SU-DHL-6 (cell line): ENCODE data around the gene ELMO1.

Experiments used
- H2AFZ ChIP-seq: fragments of 200-600 bp; sonication (generic); 2 replicates; pipeline ENCODE4 v1.6.1; 2014; ENCODE audit warnings: low read depth, mild to moderate bottlenecking, moderate library complexity, mixed read lengths, antibody characterized with exemption, low read length; ENCODE audit not compliant: severe bottlenecking
- H3F3A ChIP-seq: fragments of 200-600 bp; shearing (Covaris generic); 2 replicates; pipeline ENCODE4 v1.6.0; 2016; ENCODE audit warnings: antibody characterized with exemption, mild to moderate bottlenecking; ENCODE audit not compliant: insufficient read depth
- H3K27ac ChIP-seq: fragments of 200-600 bp; sonication (generic); 2 replicates; pipeline ENCODE4 v1.5.1; 2016; ENCODE audit warnings: low read depth, mild to moderate bottlenecking, low read length, moderate library complexity, mixed read lengths
- H3K27me3 ChIP-seq: fragments of 200-600 bp; sonication (generic), shearing (Covaris generic); 2 replicates; pipeline ENCODE4 v1.6.0; 2014; ENCODE audit warnings: mild to moderate bottlenecking, low read length
- H3K36me3 ChIP-seq: fragments of 200-600 bp; sonication (generic); 2 replicates; pipeline ENCODE4 v1.6.1; 2014; ENCODE audit warnings: mild to moderate bottlenecking, low read length, mixed read lengths
- H3K4me2 ChIP-seq: fragments of 300-600, 200-600 bp; shearing (Covaris generic), sonication (generic); 2 replicates; pipeline ENCODE4 v1.6.0; 2014; ENCODE audit warnings: low read length, low read depth, mild to moderate bottlenecking; ENCODE audit not compliant: poor library complexity, severe bottlenecking
- H3K4me3 ChIP-seq: fragments of 200-600 bp; sonication (generic); 2 replicates; pipeline ENCODE4 v1.5.1; 2014; ENCODE audit warnings: antibody characterized with exemption, low read length, mild to moderate bottlenecking, mixed read lengths; ENCODE audit not compliant: insufficient read depth, poor library complexity, severe bottlenecking
- H3K79me2 ChIP-seq: fragments of 200-600 bp; sonication (generic); 2 replicates; pipeline ENCODE4 v1.6.1; 2014; ENCODE audit warnings: mild to moderate bottlenecking, low read length, moderate library complexity; ENCODE audit not compliant: insufficient read depth
- H3K9ac ChIP-seq: fragments of 200-600 bp; sonication (generic); 2 replicates; pipeline ENCODE4 v1.7.0; 2014; ENCODE audit warnings: mild to moderate bottlenecking, low read length
- H3K9me2 ChIP-seq: fragments of 200-600 bp; sonication (generic); replicated peaks from 2 replicates; pipeline ENCODE4 v1.6.1; 2014; ENCODE audit warnings: low read length; ENCODE audit not compliant: insufficient read depth
- H3K9me3 ChIP-seq: fragments of 200-600 bp; sonication (generic); 2 replicates; pipeline ENCODE4 v1.6.1; 2014; ENCODE audit warnings: low read length, mixed read lengths; ENCODE audit not compliant: insufficient read depth
- H4K20me1 ChIP-seq: fragments of 200-600 bp; sonication (generic); 2 replicates; pipeline ENCODE4 v1.6.1; 2014; ENCODE audit warnings: low read depth, mild to moderate bottlenecking, antibody characterized with exemption, low read length, moderate library complexity, mixed read lengths
- EZH2phosphoT487 ChIP-seq: fragments of 200-600 bp; sonication (generic), shearing (Covaris generic); conservative IDR thresholded peaks from 2 replicates; pipeline ENCODE4 v1.6.1; 2018; ENCODE audit warnings: mild to moderate bottlenecking, antibody characterized with exemption, low read length, moderate library complexity, mixed read lengths
- TF ChIP-seq, protein P1 (sequence below): fragments of 200-600 bp; sonication (generic); IDR thresholded peaks from one replicate; pipeline ENCODE4 v1.5.1; 2017; ENCODE audit warnings: antibody characterized with exemption, mild to moderate bottlenecking, low read length, moderate library complexity; ENCODE audit not compliant: insufficient read depth, poor library complexity, severe bottlenecking

ELMO1 gene

DNA sequence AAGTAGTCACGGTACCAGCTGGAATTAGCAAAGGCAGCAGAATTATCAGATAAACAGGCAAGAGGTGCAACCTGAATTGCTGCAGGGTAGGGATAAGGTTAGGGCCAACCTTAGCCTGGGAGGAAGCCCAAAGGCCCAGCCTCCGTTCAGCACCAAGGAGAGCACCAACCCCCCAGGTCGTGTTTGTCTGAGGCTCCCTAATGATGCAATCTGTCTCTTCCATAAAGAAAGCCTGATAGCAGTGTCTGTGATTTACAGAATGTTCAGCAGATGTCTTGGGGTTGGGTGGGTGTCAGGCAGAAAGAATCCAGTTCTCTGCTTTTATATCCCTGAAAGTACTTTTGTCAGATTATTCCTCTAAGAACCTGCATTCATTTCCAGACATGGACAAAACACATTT lies 396.0 kb downstream of the ELMO1 start:
- no peak overlapping the region for H3K4me3 ChIP-seq

DNA sequence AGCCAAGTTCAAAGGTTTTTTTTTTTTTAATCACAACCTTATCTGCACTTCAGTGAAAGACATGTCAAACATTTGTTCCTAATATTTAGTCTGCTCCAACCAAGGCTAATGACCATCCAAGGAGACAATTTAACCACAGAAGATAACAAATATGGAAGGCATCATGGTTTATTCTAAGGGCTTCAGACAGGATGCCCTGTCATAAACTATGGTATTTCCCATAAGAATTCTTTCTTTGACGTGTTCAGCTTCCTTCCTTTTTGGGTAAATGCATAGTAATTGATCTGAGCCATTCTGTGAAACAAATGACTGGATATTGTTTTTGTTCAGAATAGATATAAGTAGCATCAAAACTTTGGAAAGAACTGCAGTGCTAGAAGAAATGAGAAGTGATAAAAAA lies 397.9 kb downstream of the ELMO1 start:
- Histone ChIP-seq H3K36me3 (no peaks in the 10 kb centered on the region), H3K9me3 (no peaks in the 10 kb centered on the region), H3K9me2 (no peaks in the 10 kb centered on the region), H3K27me3 (no peaks in the 10 kb centered on the region), H2AFZ (no peak overlapping the region), H4K20me1 (no peaks in the 10 kb centered on the region), H3K27ac (no peak overlapping the region), H3F3A (no peaks in the 10 kb centered on the region), H3K4me2 (no peak overlapping the region), H3K79me2 (no peaks in the 10 kb centered on the region), H3K9ac (no peak overlapping the region), H3K4me3 (no peak overlapping the region)
- no peak for TF ChIP-seq EZH2phosphoT487
- TF ChIP-seq, protein P1, sequence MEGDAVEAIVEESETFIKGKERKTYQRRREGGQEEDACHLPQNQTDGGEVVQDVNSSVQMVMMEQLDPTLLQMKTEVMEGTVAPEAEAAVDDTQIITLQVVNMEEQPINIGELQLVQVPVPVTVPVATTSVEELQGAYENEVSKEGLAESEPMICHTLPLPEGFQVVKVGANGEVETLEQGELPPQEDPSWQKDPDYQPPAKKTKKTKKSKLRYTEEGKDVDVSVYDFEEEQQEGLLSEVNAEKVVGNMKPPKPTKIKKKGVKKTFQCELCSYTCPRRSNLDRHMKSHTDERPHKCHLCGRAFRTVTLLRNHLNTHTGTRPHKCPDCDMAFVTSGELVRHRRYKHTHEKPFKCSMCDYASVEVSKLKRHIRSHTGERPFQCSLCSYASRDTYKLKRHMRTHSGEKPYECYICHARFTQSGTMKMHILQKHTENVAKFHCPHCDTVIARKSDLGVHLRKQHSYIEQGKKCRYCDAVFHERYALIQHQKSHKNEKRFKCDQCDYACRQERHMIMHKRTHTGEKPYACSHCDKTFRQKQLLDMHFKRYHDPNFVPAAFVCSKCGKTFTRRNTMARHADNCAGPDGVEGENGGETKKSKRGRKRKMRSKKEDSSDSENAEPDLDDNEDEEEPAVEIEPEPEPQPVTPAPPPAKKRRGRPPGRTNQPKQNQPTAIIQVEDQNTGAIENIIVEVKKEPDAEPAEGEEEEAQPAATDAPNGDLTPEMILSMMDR, result no peak

More for the DNA sequence above, 396.0 kb downstream of the ELMO1 start:
- Histone ChIP-seq H2AFZ (no peak overlapping the region), H4K20me1 (no peaks in the 10 kb centered on the region), H3K4me2 (no peak overlapping the region), H3F3A (no peaks in the 10 kb centered on the region), H3K9me2 (no peaks in the 10 kb centered on the region), H3K27me3 (no peaks in the 10 kb centered on the region), H3K9me3 (no peaks in the 10 kb centered on the region), H3K27ac (no peak overlapping the region), H3K79me2 (no peaks in the 10 kb centered on the region), H3K36me3 (no peaks in the 10 kb centered on the region), H3K9ac (no peak overlapping the region)
- no peak for TF ChIP-seq EZH2phosphoT487
- TF ChIP-seq, protein P1, result no peak

DNA sequence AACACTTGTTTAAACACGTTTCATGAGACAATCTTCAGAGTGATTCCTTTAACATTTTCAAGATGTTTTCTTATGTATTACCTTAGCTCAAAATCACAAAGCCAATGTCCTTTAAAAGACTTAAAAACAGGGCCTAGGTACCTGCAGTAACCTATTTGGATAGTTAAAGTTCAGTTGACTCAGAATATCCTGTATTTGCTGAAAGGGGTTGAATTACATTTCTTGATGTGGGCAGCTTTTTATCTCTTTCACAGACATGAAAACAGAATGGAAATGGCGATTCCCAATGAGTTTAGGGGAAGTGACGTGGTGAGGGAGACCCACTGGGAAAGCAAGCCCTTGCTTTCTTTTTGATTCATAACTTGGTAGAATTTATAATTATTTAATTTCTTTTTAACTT lies 400.0 kb downstream of the ELMO1 start:
- TF ChIP-seq, protein P1, result no peak
- no peak for TF ChIP-seq EZH2phosphoT487
- Histone ChIP-seq H2AFZ (no peak overlapping the region), H3K4me2 (no peak overlapping the region)

More for the DNA sequence above, 400.0 kb downstream of the ELMO1 start:
- no peak overlapping the region for H3K9ac ChIP-seq
- no peaks in the 10 kb centered on the region for H3K36me3 ChIP-seq
- H4K20me1 ChIP-seq, result no peaks in the 10 kb centered on the region
- H3K4me3 ChIP-seq, result no peak overlapping the region
- no peaks in the 10 kb centered on the region for H3K9me3 ChIP-seq
- H3K9me2 ChIP-seq, result no peaks in the 10 kb centered on the region
- no peaks in the 10 kb centered on the region for H3K27me3 ChIP-seq
- 0 out of 2 replicates have a peak, but pooled peaks cover 5% of the 10 kb centered on the region for H3F3A ChIP-seq
- no peak overlapping the region for H3K27ac ChIP-seq
- no peaks in the 10 kb centered on the region for H3K79me2 ChIP-seq
